ENCODE measurements around the gene TRPV4. TPM values are rescaled to one million over a fixed set of nuclear protein-coding genes. Genes with fewer than 3 reads are reported as not detected.

TRPV4 gene
- total RNA-seq, 1 donor from 2014 or later = not detected

- Mint-ChIP-seq H3K27ac (no peak overlapping the region), H3K27me3 (ENCODE audit: low read depth) (no peaks in the 10 kb centered on the region), H3K4me3 (ENCODE audit: low read depth) (no peak overlapping the region), H3K9me3 (no peaks in the 10 kb centered on the region), H3K36me3 (ENCODE audit: low read depth) (no peaks in the 10 kb centered on the region), H3K4me1 (ENCODE audit: low read depth) (no peaks in the 10 kb centered on the region)
- intact Hi-C loops (cut with micrococcal nuclease) = no loop called here
- no peak for DNase-seq (ENCODE audit: low spot score)
Observed at GRCh38 chr12:109807954-109808643, 25.1 kb downstream of the TRPV4 start.

DNA sequence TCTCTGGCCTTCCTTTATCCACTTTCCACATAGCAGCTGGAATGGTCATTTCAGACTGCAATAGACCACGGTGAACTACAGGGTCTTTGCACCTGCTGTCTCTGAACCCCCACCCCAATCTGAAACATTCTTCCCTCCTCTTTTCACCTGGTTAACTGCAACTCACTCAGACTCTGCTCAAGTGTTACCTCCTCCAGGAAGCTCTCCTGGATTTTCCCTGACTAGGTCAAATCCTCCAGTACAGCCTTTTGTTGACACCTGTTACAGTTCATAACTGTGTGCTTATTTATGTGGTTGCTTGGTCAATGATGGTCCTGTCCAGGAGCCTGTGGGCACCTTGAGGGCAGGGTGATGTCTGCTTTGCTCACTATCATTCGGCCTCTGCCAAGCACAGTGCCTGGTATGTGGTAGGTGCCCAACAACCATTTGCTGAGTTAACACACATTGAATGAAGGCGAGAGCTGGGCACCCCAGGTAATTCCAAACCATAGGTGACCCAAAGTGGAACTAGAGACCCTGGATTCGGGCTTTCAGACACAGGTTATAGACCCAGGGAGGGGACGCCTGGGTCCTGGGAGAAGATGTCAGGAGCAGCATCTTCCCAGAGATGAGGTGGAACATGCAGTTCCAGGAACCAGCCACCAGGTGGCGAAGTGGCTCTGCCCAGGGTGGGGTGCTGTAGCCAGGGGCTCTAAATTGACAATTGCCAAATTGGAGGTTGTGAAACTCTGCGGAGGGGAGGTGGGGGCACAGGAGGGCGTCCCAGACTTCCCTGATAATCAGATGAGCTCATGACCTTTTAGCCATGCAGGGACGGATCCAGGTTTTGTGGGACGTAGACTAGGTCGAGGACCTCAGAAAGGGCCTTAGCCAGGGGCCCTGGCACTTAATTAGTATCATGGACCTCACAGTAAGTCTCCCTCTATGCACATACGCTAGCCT lies 28.1 kb downstream of the TRPV4 start:
- no peaks in the 10 kb centered on the region for H3K9me3 Mint-ChIP-seq
- H3K27me3 Mint-ChIP-seq (ENCODE audit: low read depth) = no peaks in the 10 kb centered on the region
- no peaks in the 10 kb centered on the region for H3K36me3 Mint-ChIP-seq (ENCODE audit: low read depth)
- no peaks in the 10 kb centered on the region for H3K4me1 Mint-ChIP-seq (ENCODE audit: low read depth)
- no peak overlapping the region for H3K27ac Mint-ChIP-seq
- peak; percentile 48 for DNase-seq (ENCODE audit: low spot score)
- no peak overlapping the region for H3K4me3 Mint-ChIP-seq (ENCODE audit: low read depth)
- intact Hi-C loops (cut with micrococcal nuclease) = loop anchor here (1.0 kb wide), 2 partner anchors 40 to 75 kb away; partner anchors contain the start of gene GLTP

DNA sequence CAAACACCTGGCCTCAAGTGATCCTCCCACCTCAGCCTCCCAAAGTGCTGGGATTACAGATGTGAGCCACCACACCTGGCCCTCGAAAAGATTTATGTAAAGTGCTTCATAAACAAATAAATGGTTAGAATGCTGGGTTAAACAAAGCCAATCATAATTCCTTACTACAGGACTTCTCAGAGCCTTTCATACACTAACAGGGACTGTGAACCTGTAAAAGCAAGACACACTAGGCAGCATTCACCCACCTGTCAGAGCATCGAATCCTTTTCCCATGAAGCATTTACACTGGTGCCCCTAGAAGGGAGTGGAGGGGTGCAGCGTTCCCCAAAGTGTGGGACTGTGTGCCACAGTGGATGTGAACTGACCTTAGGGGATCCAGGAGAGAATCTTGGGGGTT lies 29.5 kb downstream of the TRPV4 start:
- H3K4me1 Mint-ChIP-seq (ENCODE audit: low read depth) = no peaks in the 10 kb centered on the region
- no peaks in the 10 kb centered on the region for H3K36me3 Mint-ChIP-seq (ENCODE audit: low read depth)
- no peaks in the 10 kb centered on the region for H3K27me3 Mint-ChIP-seq (ENCODE audit: low read depth)
- no peak overlapping the region for H3K27ac Mint-ChIP-seq
- no peak overlapping the region for H3K4me3 Mint-ChIP-seq (ENCODE audit: low read depth)
- intact Hi-C loops (cut with micrococcal nuclease) = no loop called here
- DNase-seq (ENCODE audit: low spot score) = no peak
- H3K9me3 Mint-ChIP-seq = no peaks in the 10 kb centered on the region

- no peak for DNase-seq (ENCODE audit: low spot score)
- H3K4me1 Mint-ChIP-seq (ENCODE audit: low read depth) = no peaks in the 10 kb centered on the region
- no peak overlapping the region for H3K4me3 Mint-ChIP-seq (ENCODE audit: low read depth)
- H3K36me3 Mint-ChIP-seq (ENCODE audit: low read depth) = no peaks in the 10 kb centered on the region
- no peaks in the 10 kb centered on the region for H3K27me3 Mint-ChIP-seq (ENCODE audit: low read depth)
- no peaks in the 10 kb centered on the region for H3K9me3 Mint-ChIP-seq
- H3K27ac Mint-ChIP-seq = no peak overlapping the region
- intact Hi-C loops (cut with micrococcal nuclease) = no loop called here
Observed at GRCh38 chr12:109802828-109803227, 30.4 kb downstream of the TRPV4 start.

DNA sequence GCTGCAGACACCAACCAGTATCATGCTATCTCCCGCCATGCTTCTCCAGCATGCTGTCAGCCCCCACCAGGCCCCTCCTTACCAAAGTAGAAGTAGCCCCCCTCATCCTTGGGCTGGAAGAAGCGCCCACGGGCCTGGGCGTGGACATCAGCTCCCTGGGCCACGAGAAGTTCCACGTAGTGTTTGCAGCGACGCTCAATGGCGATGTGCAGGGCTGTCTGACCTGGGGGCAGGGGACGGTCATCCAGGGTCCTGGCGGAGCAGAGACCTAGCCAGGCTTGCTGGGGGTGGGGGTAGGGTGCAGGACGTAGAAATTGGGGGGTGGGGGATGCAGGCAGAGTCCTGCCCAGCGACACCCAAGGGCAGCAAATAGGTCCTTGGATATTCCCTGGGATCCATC lies 32.7 kb downstream of the TRPV4 start:
- no peaks in the 10 kb centered on the region for H3K4me1 Mint-ChIP-seq (ENCODE audit: low read depth)

DNA sequence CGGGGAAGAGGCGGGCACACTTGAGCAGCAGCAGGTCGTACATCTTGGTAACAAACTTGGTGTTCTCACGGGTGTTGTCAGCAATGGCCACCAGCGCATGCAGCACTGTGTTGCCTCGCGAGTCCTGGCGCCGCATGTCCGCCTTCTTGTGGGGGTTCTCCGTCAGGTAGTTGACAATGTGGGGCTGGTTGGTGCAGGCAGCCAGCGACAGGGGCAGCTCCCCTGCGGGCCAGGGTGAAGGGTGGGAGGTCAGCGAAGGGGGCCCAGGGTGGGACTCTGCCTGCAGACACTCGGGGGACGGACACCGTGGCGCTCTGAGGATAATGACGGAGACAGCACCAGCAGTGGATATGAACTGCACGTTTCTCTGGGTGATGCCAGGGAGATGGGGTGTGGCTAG lies 34.5 kb downstream of the TRPV4 start:
- intact Hi-C loops (cut with micrococcal nuclease) = no loop called here
- Mint-ChIP-seq H3K27ac (no peak overlapping the region), H3K9me3 (no peaks in the 10 kb centered on the region), H3K4me1 (ENCODE audit: low read depth) (no peaks in the 10 kb centered on the region), H3K36me3 (ENCODE audit: low read depth) (no peaks in the 10 kb centered on the region), H3K4me3 (ENCODE audit: low read depth) (no peak overlapping the region), H3K27me3 (ENCODE audit: low read depth) (no peaks in the 10 kb centered on the region)
- DNase-seq (ENCODE audit: low spot score) = no peak

More for the DNA sequence above, 32.7 kb downstream of the TRPV4 start:
- intact Hi-C loops (cut with micrococcal nuclease) = no loop called here
- no peaks in the 10 kb centered on the region for H3K9me3 Mint-ChIP-seq
- no peaks in the 10 kb centered on the region for H3K36me3 Mint-ChIP-seq (ENCODE audit: low read depth)
- no peak overlapping the region for H3K27ac Mint-ChIP-seq
- no peaks in the 10 kb centered on the region for H3K27me3 Mint-ChIP-seq (ENCODE audit: low read depth)
- no peak overlapping the region for H3K4me3 Mint-ChIP-seq (ENCODE audit: low read depth)
- no peak for DNase-seq (ENCODE audit: low spot score)

- H3K27me3 Mint-ChIP-seq (ENCODE audit: low read depth) = peaks cover 2% of the 10 kb centered on the region
- no peak overlapping the region for H3K4me3 Mint-ChIP-seq (ENCODE audit: low read depth)
- H3K36me3 Mint-ChIP-seq (ENCODE audit: low read depth) = no peaks in the 10 kb centered on the region
- H3K27ac Mint-ChIP-seq = no peak overlapping the region
- DNase-seq (ENCODE audit: low spot score) = no peak
- H3K4me1 Mint-ChIP-seq (ENCODE audit: low read depth) = no peaks in the 10 kb centered on the region
- intact Hi-C loops (cut with micrococcal nuclease) = no loop called here
- H3K9me3 Mint-ChIP-seq = no peaks in the 10 kb centered on the region
Observed at GRCh38 chr12:109797905-109798669, 35.1 kb downstream of the TRPV4 start.

- no peaks in the 10 kb centered on the region for H3K4me1 Mint-ChIP-seq (ENCODE audit: low read depth)
Observed at GRCh38 chr12:109796057-109796456, 37.1 kb downstream of the TRPV4 start.

GRCh38 chr12:109795023-109795422 lies 38.2 kb downstream of the TRPV4 start:
- Mint-ChIP-seq H3K9me3 (no peaks in the 10 kb centered on the region), H3K4me1 (ENCODE audit: low read depth) (no peaks in the 10 kb centered on the region), H3K27ac (no peak overlapping the region), H3K4me3 (ENCODE audit: low read depth) (no peak overlapping the region), H3K36me3 (ENCODE audit: low read depth) (no peaks in the 10 kb centered on the region), H3K27me3 (ENCODE audit: low read depth) (peaks cover 2% of the 10 kb centered on the region)
- no peak for DNase-seq (ENCODE audit: low spot score)
- intact Hi-C loops (cut with micrococcal nuclease) = no loop called here

More at GRCh38 chr12:109796057-109796456, 37.1 kb downstream of the TRPV4 start:
- Mint-ChIP-seq H3K27ac (no peak overlapping the region), H3K36me3 (ENCODE audit: low read depth) (no peaks in the 10 kb centered on the region), H3K9me3 (no peaks in the 10 kb centered on the region), H3K27me3 (ENCODE audit: low read depth) (peaks cover 2% of the 10 kb centered on the region), H3K4me3 (ENCODE audit: low read depth) (no peak overlapping the region)
- DNase-seq (ENCODE audit: low spot score) = no peak
- intact Hi-C loops (cut with micrococcal nuclease) = no loop called here

DNA sequence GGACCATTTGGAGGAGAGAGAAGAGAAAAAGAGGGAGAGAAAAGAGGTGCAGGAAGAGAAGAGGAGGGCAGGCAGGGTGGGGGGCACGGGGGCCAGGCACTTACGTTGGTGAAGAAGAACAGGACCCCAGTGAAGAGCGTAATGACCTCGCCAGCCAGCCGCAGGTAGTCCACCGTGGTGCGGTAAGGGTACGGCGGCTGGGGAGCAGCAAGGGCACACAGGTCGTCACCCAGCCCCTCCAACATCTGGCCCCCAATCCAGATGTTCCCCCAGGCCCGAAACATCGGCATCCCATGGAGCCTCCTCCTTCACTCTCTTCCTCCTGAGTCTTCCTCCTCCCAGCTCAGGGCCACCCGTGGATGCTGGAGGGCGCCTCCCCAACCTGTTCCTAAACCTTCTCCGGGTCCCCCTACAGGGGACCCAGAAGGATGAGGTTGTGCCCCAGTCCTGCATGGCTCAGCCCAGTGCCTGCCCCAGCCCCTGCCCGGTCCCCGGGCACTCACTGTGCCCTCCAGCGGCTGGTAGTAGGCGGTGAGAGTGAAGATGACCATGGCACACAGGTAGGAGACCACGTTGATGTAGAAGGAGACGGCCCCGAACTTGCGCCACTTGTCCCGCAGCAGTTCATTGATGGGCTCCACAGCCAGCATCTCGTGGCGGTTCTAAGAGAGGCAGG lies 39.2 kb downstream of the TRPV4 start:
- Mint-ChIP-seq H3K27ac (no peak overlapping the region), H3K4me3 (ENCODE audit: low read depth) (no peak overlapping the region), H3K36me3 (ENCODE audit: low read depth) (no peaks in the 10 kb centered on the region), H3K4me1 (ENCODE audit: low read depth) (no peaks in the 10 kb centered on the region), H3K27me3 (ENCODE audit: low read depth) (peaks cover 2% of the 10 kb centered on the region), H3K9me3 (no peaks in the 10 kb centered on the region)
- intact Hi-C loops (cut with micrococcal nuclease) = no loop called here
- no peak for DNase-seq (ENCODE audit: low spot score)

DNA sequence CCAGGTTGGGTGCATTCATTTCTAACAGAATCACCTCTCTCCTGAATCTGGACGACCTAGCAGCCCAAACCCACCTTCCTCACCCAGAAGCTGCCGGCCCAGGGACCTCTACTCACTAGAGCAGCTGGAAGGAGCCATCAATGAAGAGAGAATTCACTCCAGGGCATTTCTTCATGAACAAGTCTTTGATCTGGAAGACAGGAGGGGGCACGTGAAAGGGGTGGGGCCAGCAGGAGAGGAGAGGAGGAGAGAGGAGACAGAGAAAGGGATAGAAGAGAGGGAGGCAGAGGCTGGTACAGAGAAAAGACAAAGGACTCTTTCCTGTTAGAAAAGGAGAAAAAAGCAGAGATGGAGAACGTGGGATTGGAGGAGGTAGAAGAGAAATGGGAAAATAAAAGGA lies 39.8 kb downstream of the TRPV4 start:
- DNase-seq (ENCODE audit: low spot score) = no peak
- intact Hi-C loops (cut with micrococcal nuclease) = no loop called here
- Mint-ChIP-seq H3K9me3 (no peaks in the 10 kb centered on the region), H3K4me1 (ENCODE audit: low read depth) (no peaks in the 10 kb centered on the region), H3K4me3 (ENCODE audit: low read depth) (no peak overlapping the region), H3K27me3 (ENCODE audit: low read depth) (peaks cover 2% of the 10 kb centered on the region), H3K27ac (no peak overlapping the region), H3K36me3 (ENCODE audit: low read depth) (no peaks in the 10 kb centered on the region)

GRCh38 chr12:109792992-109793391 lies 40.2 kb downstream of the TRPV4 start:
- Mint-ChIP-seq H3K9me3 (no peaks in the 10 kb centered on the region), H3K36me3 (ENCODE audit: low read depth) (no peaks in the 10 kb centered on the region), H3K4me1 (ENCODE audit: low read depth) (no peaks in the 10 kb centered on the region), H3K27me3 (ENCODE audit: low read depth) (peaks cover 2% of the 10 kb centered on the region), H3K4me3 (ENCODE audit: low read depth) (no peak overlapping the region), H3K27ac (no peak overlapping the region)
- no peak for DNase-seq (ENCODE audit: low spot score)
- intact Hi-C loops (cut with micrococcal nuclease) = no loop called here

All from activated T-helper 2 cell treated with anti-CD3 and anti-CD28 coated beads, Interferon-gamma antibody, Interleukin-2, Interleukin-4, amounts not matched to agents 10 μg/mL and 5 μg/mL and 100 μg/mL, durations not matched to agents 14 hours and 24 hours and 36 hours (primary cell).